SKM-1 (cell line): ENCODE measurements around the gene OR10P1.

ENCODE experiments used
- DNase-seq: peaks from one replicate; lab custom pipeline; 2025; ENCODE audit not compliant: unreplicated experiment; lab: John Stamatoyannopoulos, UW

Gene OR10P1

GRCh38 chr12:55682087-55682796, 45.5 kb downstream of the OR10P1 start:
- DNase-seq: no peak

DNA sequence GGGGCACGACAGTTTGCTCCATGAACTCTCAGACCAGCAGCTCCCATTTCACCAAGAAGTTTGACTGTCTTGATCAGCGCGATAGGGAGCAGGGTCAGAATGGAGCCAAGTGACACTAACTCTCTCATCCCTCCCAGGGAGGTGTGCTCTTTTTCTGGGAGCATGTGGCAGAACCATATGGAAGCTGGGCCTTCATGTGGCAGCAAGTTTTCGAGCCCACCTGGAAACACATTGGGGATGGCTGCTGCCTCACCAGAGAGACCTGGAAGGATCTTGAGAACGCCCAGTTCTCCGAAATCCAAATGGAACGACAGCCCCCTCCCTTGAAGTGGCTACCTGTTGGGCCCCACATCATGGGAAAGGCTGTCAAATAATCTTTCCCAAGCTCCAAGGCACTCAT, 47.0 kb downstream of the OR10P1 start:
- DNase-seq: no peak

GRCh38 chr12:55684761-55685370, 48.2 kb downstream of the OR10P1 start:
- DNase-seq: no peak

GRCh38 chr12:55685671-55686070, 49.0 kb downstream of the OR10P1 start:
- DNase-seq: no peak

GRCh38 chr12:55686366-55687010, 49.8 kb downstream of the OR10P1 start:
- no peak for DNase-seq
